Hepatocyte (in vitro differentiated cells): ENCODE data around the gene SSRP1. TPM values are rescaled to one million over a fixed set of nuclear protein-coding genes. Genes with fewer than 3 reads are reported as not detected.

Experiments
- DNase-seq: peaks from one replicate; pipeline ENCODE4 v3.0.0-alpha.2; 2016; ENCODE audit warnings: low spot score
- H2AFZ ChIP-seq: fragments of 200-600 bp; sonication (generic); 2 replicates; pipeline ENCODE4 v1.6.0; 2016; ENCODE audit warnings: antibody characterized with exemption, mild to moderate bottlenecking
- H3K27ac ChIP-seq: fragments of 200-600 bp; sonication (generic); 2 replicates; pipeline ENCODE4 v1.5.1; 2016; ENCODE audit warnings: mild to moderate bottlenecking
- H3K27me3 ChIP-seq: fragments of 200-600 bp; sonication (generic); 2 replicates; pipeline ENCODE4 v1.6.1; 2016
- H3K36me3 ChIP-seq: fragments of 200-600 bp; sonication (generic); replicated peaks from 2 replicates; pipeline ENCODE4 v1.5.1; 2016; ENCODE audit warnings: low read depth; ENCODE audit not compliant: insufficient read depth
- H3K4me1 ChIP-seq: fragments of 200-600 bp; sonication (generic); 2 replicates; pipeline ENCODE4 v1.5.1; 2016; ENCODE audit warnings: mild to moderate bottlenecking, moderate library complexity; ENCODE audit not compliant: insufficient read depth
- H3K4me2 ChIP-seq: fragments of 200-600 bp; sonication (generic); 2 replicates; pipeline ENCODE4 v1.6.0; 2016
- H3K4me3 ChIP-seq: fragments of 200-600 bp; sonication (generic); 2 replicates; pipeline ENCODE4 v1.5.1; 2016; ENCODE audit warnings: mild to moderate bottlenecking
- H3K79me2 ChIP-seq: fragments of 200-600 bp; sonication (generic); 2 replicates; pipeline ENCODE4 v1.6.0; 2017; ENCODE audit warnings: mild to moderate bottlenecking
- H3K9me2 ChIP-seq: fragments of 200-600 bp; sonication (generic); replicated peaks from 2 replicates; pipeline ENCODE4 v1.6.0; 2017; ENCODE audit warnings: mild to moderate bottlenecking; ENCODE audit not compliant: insufficient read depth
- H3K9me3 ChIP-seq: fragments of 200-600 bp; sonication (generic); 2 replicates; pipeline ENCODE4 v1.5.1; 2016; ENCODE audit warnings: low read depth, mild to moderate bottlenecking
- H4K20me1 ChIP-seq: fragments of 200-600 bp; sonication (generic); 2 replicates; pipeline ENCODE4 v1.6.0; 2016; ENCODE audit warnings: mild to moderate bottlenecking; ENCODE audit not compliant: insufficient read depth, poor library complexity, severe bottlenecking
- CTCF ChIP-seq: fragments of 200-600 bp; sonication (generic); IDR thresholded peaks from 2 replicates; pipeline ENCODE4 v1.5.1; 2016; ENCODE audit warnings: antibody characterized with exemption, mild to moderate bottlenecking; ENCODE audit not compliant: poor library complexity
- EZH2 ChIP-seq: fragments of 200-600 bp; sonication (generic); IDR thresholded peaks from 2 replicates; pipeline ENCODE4 v1.6.1; 2016; ENCODE audit warnings: antibody characterized with exemption, mild to moderate bottlenecking, borderline replicate concordance
- EZH2phosphoT487 ChIP-seq: fragments of 200-600 bp; sonication (generic); IDR thresholded peaks from one replicate; pipeline ENCODE4 v1.6.1; 2018; ENCODE audit warnings: antibody characterized with exemption, mild to moderate bottlenecking, low read depth, moderate library complexity; ENCODE audit not compliant: unreplicated experiment, severe bottlenecking
- WGBS: methylation state at CpG from one replicate; pipeline ENCODE4 v1.1.6; 2016; ENCODE audit warnings: low lambda C conversion rate; ENCODE audit errors: missing lambda C conversion rate; 5-methylcytosine and 5-hydroxymethylcytosine counted together
- polyA plus RNA-seq: library from polyadenylated mRNA; unstranded; fragments of >200 nt; fragmentation: Nextera tagmentation; extraction: Ambion mirVana; gene quantifications from 2 replicates; pipeline ENCODE4 v1.2.1, GENCODE V29; 2016
- total RNA-seq: library from RNA; depleted of rRNA; stranded (reverse); fragments of >200 nt; gene quantifications from 2 replicates; pipeline ENCODE4 v1.2.3, GENCODE V29; 2014

SSRP1 gene
- total and polyA plus RNA-seq, 2 experiments from 2014 or later: 34.0 to 64.6 TPM

- peaks cover 41% of the 10 kb centered on the region for H3K4me1 ChIP-seq
- no peaks in the 10 kb centered on the region for H3K9me3 ChIP-seq
- peak overlapping the region; percentile 95 for H3K4me2 ChIP-seq
- DNase-seq: peak; percentile 39
- peaks cover 68% of the 10 kb centered on the region for H3K79me2 ChIP-seq
- peak overlapping the region; percentile 95 for H3K27ac ChIP-seq
- H3K9me2 ChIP-seq: no peaks in the 10 kb centered on the region
- peaks cover 27% of the 10 kb centered on the region for H4K20me1 ChIP-seq
- no peak overlapping the region for H2AFZ ChIP-seq
- no peak overlapping the region for H3K4me3 ChIP-seq
- WGBS: 54% methylated on average over 6 of the region's 6 CpGs
- TF ChIP-seq EZH2phosphoT487 (no peak), EZH2 (no peak), CTCF (no peak)
- H3K27me3 ChIP-seq: no peaks in the 10 kb centered on the region
- H3K36me3 ChIP-seq: peaks cover 4% of the 10 kb centered on the region
Observed at GRCh38 chr11:57321388-57322255, 14.1 kb downstream of the SSRP1 start.

GRCh38 chr11:57320719-57321387 lies 14.8 kb downstream of the SSRP1 start:
- Histone ChIP-seq H2AFZ (no peak overlapping the region), H3K9me3 (no peaks in the 10 kb centered on the region), H3K79me2 (peaks cover 72% of the 10 kb centered on the region), H3K36me3 (peaks cover 4% of the 10 kb centered on the region), H3K27ac (peak overlapping the region; percentile 95), H3K27me3 (no peaks in the 10 kb centered on the region), H3K9me2 (no peaks in the 10 kb centered on the region), H4K20me1 (peaks cover 28% of the 10 kb centered on the region), H3K4me2 (peak overlapping the region; percentile 95), H3K4me1 (peaks cover 33% of the 10 kb centered on the region), H3K4me3 (no peak overlapping the region)
- TF ChIP-seq CTCF: no peak
- no peak for TF ChIP-seq EZH2
- no peak for TF ChIP-seq EZH2phosphoT487
- DNase-seq: peak; percentile 67
- WGBS: 68% methylated on average over 2 of the region's 2 CpGs

- TF ChIP-seq CTCF (no peak), EZH2 (no peak), EZH2phosphoT487 (no peak)
- Histone ChIP-seq H4K20me1 (peaks cover 29% of the 10 kb centered on the region), H3K27ac (no peak overlapping the region), H3K9me2 (no peaks in the 10 kb centered on the region), H3K4me2 (no peak overlapping the region), H3K9me3 (no peaks in the 10 kb centered on the region), H3K4me3 (no peak overlapping the region), H3K4me1 (peaks cover 29% of the 10 kb centered on the region), H3K36me3 (peaks cover 4% of the 10 kb centered on the region), H3K27me3 (no peaks in the 10 kb centered on the region), H2AFZ (no peak overlapping the region), H3K79me2 (peaks cover 76% of the 10 kb centered on the region)
- no peak for DNase-seq
- WGBS: 98% methylated on average over 22 of the region's 22 CpGs
Observed at GRCh38 chr11:57320067-57320718, 15.5 kb downstream of the SSRP1 start.
